ENCODE results near the gene PRR20D.
"Not testable (repeated sequence)": the region's sequence is repeated elsewhere in the genome, so short reads cannot be mapped to it uniquely, and the experiment has no call there.

The PRR20D gene

GRCh38 chr13:57160332-57160731 is at the start of gene PRR20D:
Gene PRR20D (plus strand): TSS chr13:57160632. CDS start chr13:57161019, 387 bp downstream.
- not testable (repeated sequence) for H3K27ac ChIP-seq (ENCODE audit: low read depth, low read length); H3K27me3 ChIP-seq (ENCODE audit: control insufficient read depth, insufficient read depth, low read length); H3K4me1 ChIP-seq (ENCODE audit: control insufficient read depth, insufficient read depth, low read length); H3K9ac ChIP-seq (ENCODE audit: low read length); H3K4me3 ChIP-seq (ENCODE audit: low read length); H3K36me3 ChIP-seq (ENCODE audit: control insufficient read depth, insufficient read depth, low read length)

- H3K4me3 ChIP-seq (ENCODE audit: low read length): no peak overlapping the region
- no peaks in the 10 kb centered on the region for H3K27me3 ChIP-seq (ENCODE audit: control insufficient read depth, insufficient read depth, low read length)
- no peak overlapping the region for H3K9ac ChIP-seq (ENCODE audit: low read length)
- no peak overlapping the region for H3K27ac ChIP-seq (ENCODE audit: low read depth, low read length)
- no peaks in the 10 kb centered on the region for H3K4me1 ChIP-seq (ENCODE audit: control insufficient read depth, insufficient read depth, low read length)
- no peaks in the 10 kb centered on the region for H3K36me3 ChIP-seq (ENCODE audit: control insufficient read depth, insufficient read depth, low read length)
Measured at GRCh38 chr13:57114945-57115344, 45.5 kb upstream of the PRR20D start.

GRCh38 chr13:57123681-57124080 is 36.8 kb upstream of the PRR20D start:
- Histone ChIP-seq H3K4me3 (ENCODE audit: low read length) (no peak overlapping the region), H3K9ac (ENCODE audit: low read length) (no peak overlapping the region), H3K27me3 (ENCODE audit: control insufficient read depth, insufficient read depth, low read length) (no peaks in the 10 kb centered on the region), H3K27ac (ENCODE audit: low read depth, low read length) (no peak overlapping the region), H3K4me1 (ENCODE audit: control insufficient read depth, insufficient read depth, low read length) (no peaks in the 10 kb centered on the region), H3K36me3 (ENCODE audit: control insufficient read depth, insufficient read depth, low read length) (no peaks in the 10 kb centered on the region)

GRCh38 chr13:57128909-57129308 is 31.5 kb upstream of the PRR20D start:
- Histone ChIP-seq H3K9ac (ENCODE audit: low read length) (no peak overlapping the region), H3K4me3 (ENCODE audit: low read length) (no peak overlapping the region), H3K4me1 (ENCODE audit: control insufficient read depth, insufficient read depth, low read length) (no peaks in the 10 kb centered on the region), H3K36me3 (ENCODE audit: control insufficient read depth, insufficient read depth, low read length) (no peaks in the 10 kb centered on the region), H3K27me3 (ENCODE audit: control insufficient read depth, insufficient read depth, low read length) (no peaks in the 10 kb centered on the region), H3K27ac (ENCODE audit: low read depth, low read length) (no peak overlapping the region)

DNA sequence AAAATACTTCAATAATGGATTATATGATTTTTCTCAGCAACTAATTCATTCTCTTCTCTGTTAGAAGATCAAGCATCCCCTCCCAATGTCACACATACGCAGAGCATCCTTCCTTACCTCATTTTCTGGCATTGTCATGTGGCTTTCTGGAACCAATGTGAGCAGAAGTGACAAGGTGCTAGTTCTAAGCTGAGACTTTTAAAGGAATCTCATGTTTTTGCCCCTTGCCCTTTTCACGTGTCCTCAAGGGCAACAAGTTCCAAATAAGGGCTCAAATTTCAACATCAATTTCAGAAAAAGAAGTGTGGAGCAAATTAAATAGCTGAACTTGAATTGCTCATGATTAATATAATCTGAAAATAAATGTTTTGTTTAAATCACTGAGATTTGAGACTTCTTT is 24.3 kb upstream of the PRR20D start:
- H3K36me3 ChIP-seq (ENCODE audit: control insufficient read depth, insufficient read depth, low read length): no peaks in the 10 kb centered on the region
- no peaks in the 10 kb centered on the region for H3K4me1 ChIP-seq (ENCODE audit: control insufficient read depth, insufficient read depth, low read length)
- H3K4me3 ChIP-seq (ENCODE audit: low read length): no peak overlapping the region
- no peaks in the 10 kb centered on the region for H3K27me3 ChIP-seq (ENCODE audit: control insufficient read depth, insufficient read depth, low read length)
- H3K27ac ChIP-seq (ENCODE audit: low read depth, low read length): no peak overlapping the region
- no peak overlapping the region for H3K9ac ChIP-seq (ENCODE audit: low read length)

- Histone ChIP-seq H3K36me3 (ENCODE audit: control insufficient read depth, insufficient read depth, low read length) (no peaks in the 10 kb centered on the region), H3K27ac (ENCODE audit: low read depth, low read length) (no peak overlapping the region), H3K4me3 (ENCODE audit: low read length) (no peak overlapping the region), H3K4me1 (ENCODE audit: control insufficient read depth, insufficient read depth, low read length) (no peaks in the 10 kb centered on the region), H3K9ac (ENCODE audit: low read length) (no peak overlapping the region), H3K27me3 (ENCODE audit: control insufficient read depth, insufficient read depth, low read length) (no peaks in the 10 kb centered on the region)
Measured at GRCh38 chr13:57137585-57137984, 22.8 kb upstream of the PRR20D start.

DNA sequence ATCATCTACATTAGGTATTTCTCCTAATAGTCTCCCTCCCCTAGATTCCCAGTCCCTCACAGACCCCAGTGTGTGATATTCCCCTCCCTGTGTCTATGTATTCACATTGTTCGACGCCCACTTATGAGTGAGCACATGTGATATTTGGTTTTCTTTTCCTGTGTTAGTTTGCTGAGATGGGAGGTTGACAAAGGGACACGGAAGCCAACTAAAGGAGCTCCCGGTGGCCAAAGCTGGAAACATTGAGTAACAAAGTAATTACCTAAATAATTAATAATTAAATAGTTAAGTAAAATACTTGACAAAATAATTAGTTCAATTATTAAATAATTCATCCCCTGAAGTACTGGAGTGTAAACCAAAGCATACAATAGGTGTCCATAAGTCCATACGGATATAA is 21.4 kb upstream of the PRR20D start:
- Histone ChIP-seq H3K4me1 (ENCODE audit: control insufficient read depth, insufficient read depth, low read length) (no peaks in the 10 kb centered on the region), H3K27ac (ENCODE audit: low read depth, low read length) (no peak overlapping the region), H3K4me3 (ENCODE audit: low read length) (no peak overlapping the region), H3K9ac (ENCODE audit: low read length) (no peak overlapping the region), H3K27me3 (ENCODE audit: control insufficient read depth, insufficient read depth, low read length) (no peaks in the 10 kb centered on the region), H3K36me3 (ENCODE audit: control insufficient read depth, insufficient read depth, low read length) (no peaks in the 10 kb centered on the region)

DNA sequence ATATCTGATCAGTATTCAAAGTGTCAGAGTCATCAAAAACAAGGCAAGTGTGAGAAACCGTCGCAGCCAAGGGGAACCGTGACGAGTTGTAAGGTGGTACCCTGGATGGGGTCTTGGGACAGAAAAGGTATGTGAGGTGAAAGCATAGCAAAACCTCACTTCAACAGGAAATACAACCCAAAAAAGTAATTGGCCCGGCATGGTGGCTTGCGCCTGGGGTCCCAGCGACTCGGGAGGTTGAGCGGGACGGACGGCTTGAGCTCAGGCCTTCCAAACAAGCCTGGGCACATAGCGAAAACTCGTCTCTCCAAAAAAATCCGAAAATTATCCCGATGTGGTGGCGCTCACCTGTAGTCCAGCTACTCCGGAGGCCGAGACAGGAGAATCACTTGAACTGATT is 20.7 kb upstream of the PRR20D start:
- H3K4me1 ChIP-seq (ENCODE audit: control insufficient read depth, insufficient read depth, low read length); H3K4me3 ChIP-seq (ENCODE audit: low read length); H3K27me3 ChIP-seq (ENCODE audit: control insufficient read depth, insufficient read depth, low read length); H3K9ac ChIP-seq (ENCODE audit: low read length); H3K36me3 ChIP-seq (ENCODE audit: control insufficient read depth, insufficient read depth, low read length); H3K27ac ChIP-seq (ENCODE audit: low read depth, low read length): not testable (repeated sequence)

DNA sequence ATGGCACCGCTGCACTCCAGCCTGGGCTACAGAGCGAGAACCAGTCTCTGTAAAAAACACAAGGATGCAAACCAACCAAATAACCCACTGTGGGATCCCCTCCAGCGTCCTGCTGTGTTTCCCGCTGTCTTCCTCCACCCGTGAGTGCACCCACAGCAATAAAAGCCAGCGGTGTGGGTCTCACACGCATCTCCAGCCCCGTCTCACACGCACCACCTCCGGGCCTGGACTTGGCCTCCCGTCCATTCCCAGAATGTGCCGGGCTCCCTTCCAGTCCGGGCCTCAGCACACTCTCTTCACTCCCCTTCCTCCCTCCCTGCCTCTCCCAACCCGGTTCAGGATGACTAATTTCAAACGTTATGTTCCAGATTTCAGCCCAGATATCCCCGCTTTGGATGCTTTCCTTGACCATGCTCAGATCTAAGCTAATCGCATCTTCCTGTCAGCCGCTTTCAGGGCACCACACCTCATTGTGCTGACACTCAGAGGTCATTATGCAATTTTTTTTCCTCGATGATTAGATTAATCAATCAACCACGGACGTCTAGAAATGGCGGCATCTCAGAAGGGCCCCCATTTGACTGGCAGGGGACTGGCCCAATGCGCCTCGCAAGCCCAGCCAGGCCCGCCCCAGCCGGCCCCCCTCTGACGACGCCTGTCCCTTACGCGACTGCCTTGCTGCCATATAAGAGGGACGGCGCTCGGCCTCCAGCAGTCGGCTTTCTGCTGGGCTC is 20.0 kb upstream of the PRR20D start, which contains the start of gene PRR20A:
TSS of gene PRR20A (plus strand) at position 684 of the 734 bp plus-strand sequence. CDS start 387 bp downstream, outside the sequence.
- H3K4me3 ChIP-seq (ENCODE audit: low read length); H3K27me3 ChIP-seq (ENCODE audit: control insufficient read depth, insufficient read depth, low read length); H3K27ac ChIP-seq (ENCODE audit: low read depth, low read length): not testable (repeated sequence)

GRCh38 chr13:57147188-57147587 is 13.2 kb upstream of the PRR20D start, which contains the start of gene PRR20B:
Gene PRR20B (plus strand): TSS chr13:57147488. CDS start chr13:57147875, 387 bp downstream.
- not testable (repeated sequence) for H3K9ac ChIP-seq (ENCODE audit: low read length); H3K4me1 ChIP-seq (ENCODE audit: control insufficient read depth, insufficient read depth, low read length)

More for the DNA sequence above, 20.0 kb upstream of the PRR20D start, which contains the start of gene PRR20A:
- H3K9ac ChIP-seq (ENCODE audit: low read length); H3K4me1 ChIP-seq (ENCODE audit: control insufficient read depth, insufficient read depth, low read length); H3K36me3 ChIP-seq (ENCODE audit: control insufficient read depth, insufficient read depth, low read length): not testable (repeated sequence)

DNA sequence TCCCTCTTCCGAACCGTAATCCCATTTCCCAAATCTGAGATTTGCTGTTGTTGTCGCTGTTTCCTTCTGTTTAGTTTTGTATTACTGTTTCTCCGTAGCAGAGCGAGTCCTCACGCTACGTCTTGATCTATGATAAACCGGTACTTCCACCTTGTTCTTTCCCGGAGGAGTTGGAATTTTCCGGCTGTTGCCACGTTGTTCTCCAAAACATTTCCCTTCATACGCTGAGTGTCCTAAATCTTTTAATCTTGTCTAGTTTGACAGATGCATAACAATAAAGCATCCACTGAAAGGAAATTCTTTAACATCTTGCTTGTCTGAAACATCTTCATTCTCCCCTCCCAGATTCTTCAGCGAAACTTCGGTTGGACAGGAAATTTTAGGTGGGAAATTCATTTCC is 12.3 kb upstream of the PRR20D start:
- H3K27ac ChIP-seq (ENCODE audit: low read depth, low read length); H3K4me3 ChIP-seq (ENCODE audit: low read length); H3K9ac ChIP-seq (ENCODE audit: low read length); H3K27me3 ChIP-seq (ENCODE audit: control insufficient read depth, insufficient read depth, low read length); H3K36me3 ChIP-seq (ENCODE audit: control insufficient read depth, insufficient read depth, low read length); H3K4me1 ChIP-seq (ENCODE audit: control insufficient read depth, insufficient read depth, low read length): not testable (repeated sequence)

More at GRCh38 chr13:57147188-57147587, 13.2 kb upstream of the PRR20D start, which contains the start of gene PRR20B:
- H3K27ac ChIP-seq (ENCODE audit: low read depth, low read length); H3K4me3 ChIP-seq (ENCODE audit: low read length); H3K27me3 ChIP-seq (ENCODE audit: control insufficient read depth, insufficient read depth, low read length); H3K36me3 ChIP-seq (ENCODE audit: control insufficient read depth, insufficient read depth, low read length): not testable (repeated sequence)

GRCh38 chr13:57153761-57154160 is 6.7 kb upstream of the PRR20D start, which contains the start of gene PRR20C:
Gene PRR20C (plus strand): TSS chr13:57154061. CDS start chr13:57154448, 387 bp downstream.
- not testable (repeated sequence) for H3K4me3 ChIP-seq (ENCODE audit: low read length); H3K36me3 ChIP-seq (ENCODE audit: control insufficient read depth, insufficient read depth, low read length); H3K27me3 ChIP-seq (ENCODE audit: control insufficient read depth, insufficient read depth, low read length); H3K27ac ChIP-seq (ENCODE audit: low read depth, low read length); H3K4me1 ChIP-seq (ENCODE audit: control insufficient read depth, insufficient read depth, low read length); H3K9ac ChIP-seq (ENCODE audit: low read length)

- H3K27ac ChIP-seq (ENCODE audit: low read depth, low read length); H3K27me3 ChIP-seq (ENCODE audit: control insufficient read depth, insufficient read depth, low read length); H3K36me3 ChIP-seq (ENCODE audit: control insufficient read depth, insufficient read depth, low read length); H3K4me3 ChIP-seq (ENCODE audit: low read length); H3K4me1 ChIP-seq (ENCODE audit: control insufficient read depth, insufficient read depth, low read length); H3K9ac ChIP-seq (ENCODE audit: low read length): not testable (repeated sequence)
Measured at GRCh38 chr13:57166897-57167296, 6.5 kb downstream of the PRR20D start, which contains the start of gene PRR20E. Gene PRR20E (plus strand): TSS chr13:57167197. CDS start chr13:57167584, 387 bp downstream.
